Prostate gland (tissue), 2 donors: ENCODE data around the gene XCR1.

Experiments
- POLR2A ChIP-seq: fragments of 450-650 bp; IDR thresholded peaks from one replicate; pipeline ENCODE4 v1.6.1; 2016; ENCODE audit warnings: antibody characterized with exemption, mild to moderate bottlenecking
- POLR2AphosphoS5 ChIP-seq: sonication (generic); formaldehyde crosslinking; IDR thresholded peaks from one replicate; pipeline ENCODE4 v1.6.1; 2017; ENCODE audit warnings: antibody characterized with exemption
- TF ChIP-seq, protein P1 (sequence below), 4 experiments: fragments of 200-600 bp in 2 of 4; fragments of 450-650 bp in 2 of 4; sonication (generic) in 2 of 4; IDR thresholded peaks; 1 replicate in 3 of 4; 2 replicates in 1 of 4; pipeline ENCODE4 v1.5.1; 2016 to 2019; ENCODE audit warnings: antibody characterized with exemption in 4 of 4, mild to moderate bottlenecking in 2 of 4, moderate library complexity in 2 of 4

DNA sequence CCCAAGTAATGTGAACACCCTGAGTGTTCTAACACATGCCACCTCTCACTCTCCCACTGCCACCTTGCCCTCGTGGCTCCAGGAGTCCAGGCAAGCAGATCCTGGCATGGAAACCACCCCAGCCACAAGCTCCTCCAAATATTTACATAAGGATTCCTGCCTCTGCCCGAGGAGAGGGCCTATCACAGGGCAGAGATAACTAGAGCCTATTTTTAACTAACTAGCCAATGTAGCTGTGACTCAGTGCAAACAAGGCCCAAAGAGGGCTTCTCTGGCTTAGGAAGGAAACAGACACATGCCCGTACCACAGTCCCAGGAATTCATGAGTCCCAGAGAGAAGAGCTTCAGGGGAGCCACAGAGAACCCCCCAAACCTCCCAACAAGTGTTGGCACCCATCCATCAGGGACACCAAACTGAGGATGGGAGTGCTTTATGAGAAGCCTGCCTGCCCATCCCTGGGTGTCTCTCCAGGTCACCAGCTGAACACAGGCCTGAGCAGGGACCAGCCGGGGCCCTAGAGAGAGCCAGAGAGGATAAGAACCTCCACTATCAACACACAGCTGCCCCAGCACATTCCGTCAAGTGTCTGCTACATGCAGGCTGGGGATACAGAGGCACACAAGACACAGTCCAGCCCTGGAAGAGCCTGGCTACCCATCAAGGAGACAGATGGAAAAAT lies 40.8 kb downstream of the XCR1 start:
- TF ChIP-seq, protein P1, sequence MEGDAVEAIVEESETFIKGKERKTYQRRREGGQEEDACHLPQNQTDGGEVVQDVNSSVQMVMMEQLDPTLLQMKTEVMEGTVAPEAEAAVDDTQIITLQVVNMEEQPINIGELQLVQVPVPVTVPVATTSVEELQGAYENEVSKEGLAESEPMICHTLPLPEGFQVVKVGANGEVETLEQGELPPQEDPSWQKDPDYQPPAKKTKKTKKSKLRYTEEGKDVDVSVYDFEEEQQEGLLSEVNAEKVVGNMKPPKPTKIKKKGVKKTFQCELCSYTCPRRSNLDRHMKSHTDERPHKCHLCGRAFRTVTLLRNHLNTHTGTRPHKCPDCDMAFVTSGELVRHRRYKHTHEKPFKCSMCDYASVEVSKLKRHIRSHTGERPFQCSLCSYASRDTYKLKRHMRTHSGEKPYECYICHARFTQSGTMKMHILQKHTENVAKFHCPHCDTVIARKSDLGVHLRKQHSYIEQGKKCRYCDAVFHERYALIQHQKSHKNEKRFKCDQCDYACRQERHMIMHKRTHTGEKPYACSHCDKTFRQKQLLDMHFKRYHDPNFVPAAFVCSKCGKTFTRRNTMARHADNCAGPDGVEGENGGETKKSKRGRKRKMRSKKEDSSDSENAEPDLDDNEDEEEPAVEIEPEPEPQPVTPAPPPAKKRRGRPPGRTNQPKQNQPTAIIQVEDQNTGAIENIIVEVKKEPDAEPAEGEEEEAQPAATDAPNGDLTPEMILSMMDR (IDR thresholded peaks at IDR 0.05), result no peak
- no peak for TF ChIP-seq POLR2A
- peak; percentile 87 for TF ChIP-seq POLR2AphosphoS5
